Right lobe of liver (tissue), 4 donors: Measurements from ENCODE around the gene FNDC3B.

Experiments used
- CTCF ChIP-seq, 4 donors: fragments of 200-600 bp in 3 of 4; fragments of 450-650 bp in 1 of 4; IDR thresholded peaks; one replicate each; pipeline versions ENCODE4 v1.5.1 to v1.8.0; 2016 to 2022; ENCODE audit warnings: antibody characterized with exemption in 4 of 4, mild to moderate bottlenecking in 2 of 4
- POLR2A ChIP-seq: fragments of 450-650 bp; IDR thresholded peaks from one replicate; pipeline ENCODE4 v1.6.1; 2017; ENCODE audit warnings: antibody characterized with exemption, mild to moderate bottlenecking
- donor health status: DM: no; HTN: no; CAD: no.
- donor health status: DM: no; HTN: no; CAD: no.
- donor health status: DM: no; HTN: yes; CAD: no.

- no peak for TF ChIP-seq CTCF (IDR thresholded peaks at IDR 0.05)
- no peak for TF ChIP-seq POLR2A
These were observed 23.4 kb downstream of the FNDC3B start for GRCh38 chr3:172062761-172063160.
